Lower lobe of right lung (tissue), 2 donors: ENCODE results near the gene RTN4R. TPM values are rescaled to one million over a fixed set of nuclear protein-coding genes. Genes with fewer than 3 reads are reported as not detected.

ENCODE experiments used
- ATAC-seq, 2 donors: fragments of 200-7000 bp; cut with Tn5 transposase; one replicate each; pipeline ENCODE4 v1.9.1; 2020 to 2022; ENCODE audit warnings: mild to moderate bottlenecking in 2 of 2, moderate library complexity in 2 of 2
- DNase-seq: peaks from one replicate; pipeline ENCODE4 v3.0.0-alpha.2; 2020
- H3K27ac ChIP-seq: fragments of 200-600 bp; one replicate; pipeline ENCODE4 v1.8.0; 2022
- H3K27me3 ChIP-seq: fragments of 200-600 bp; one replicate; pipeline ENCODE4 v1.8.0; 2022; ENCODE audit warnings: low read depth
- H3K36me3 ChIP-seq: fragments of 200-600 bp; one replicate; pipeline ENCODE4 v1.8.0; 2022; ENCODE audit warnings: mild to moderate bottlenecking
- H3K4me1 ChIP-seq: fragments of 200-600 bp; one replicate; pipeline ENCODE4 v1.8.0; 2022
- H3K4me3 ChIP-seq: fragments of 200-600 bp; one replicate; pipeline ENCODE4 v1.8.0; 2022; ENCODE audit warnings: mild to moderate bottlenecking
- H3K9me3 ChIP-seq: fragments of 200-600 bp; one replicate; pipeline ENCODE4 v1.8.0; 2022
- intact Hi-C: fragments of 100-400 bp; cut with DNase I; formaldehyde crosslinking; loops from one replicate; pipeline ENCODE4 v1.11.0; 2022
- total RNA-seq: library from RNA; stranded (reverse); fragmentation: NEBNext Ultra II Directional; extraction: Animal tissue kit (Norgen Biotek cat#: 25700); gene quantifications from one replicate; pipeline ENCODE4 v1.2.1, GENCODE V29; 2021
- TF ChIP-seq, protein P1 (sequence below): fragments of 200-600 bp; IDR thresholded peaks from one replicate; pipeline ENCODE4 v1.8.0; 2022; ENCODE audit warnings: antibody characterized with exemption, mild to moderate bottlenecking
- donor health status: DM: no; HTN: yes; CAD: no; lungs with severe emphysema.

Gene RTN4R
- total RNA-seq, 1 donor from 2014 or later = 9.6 TPM

DNA sequence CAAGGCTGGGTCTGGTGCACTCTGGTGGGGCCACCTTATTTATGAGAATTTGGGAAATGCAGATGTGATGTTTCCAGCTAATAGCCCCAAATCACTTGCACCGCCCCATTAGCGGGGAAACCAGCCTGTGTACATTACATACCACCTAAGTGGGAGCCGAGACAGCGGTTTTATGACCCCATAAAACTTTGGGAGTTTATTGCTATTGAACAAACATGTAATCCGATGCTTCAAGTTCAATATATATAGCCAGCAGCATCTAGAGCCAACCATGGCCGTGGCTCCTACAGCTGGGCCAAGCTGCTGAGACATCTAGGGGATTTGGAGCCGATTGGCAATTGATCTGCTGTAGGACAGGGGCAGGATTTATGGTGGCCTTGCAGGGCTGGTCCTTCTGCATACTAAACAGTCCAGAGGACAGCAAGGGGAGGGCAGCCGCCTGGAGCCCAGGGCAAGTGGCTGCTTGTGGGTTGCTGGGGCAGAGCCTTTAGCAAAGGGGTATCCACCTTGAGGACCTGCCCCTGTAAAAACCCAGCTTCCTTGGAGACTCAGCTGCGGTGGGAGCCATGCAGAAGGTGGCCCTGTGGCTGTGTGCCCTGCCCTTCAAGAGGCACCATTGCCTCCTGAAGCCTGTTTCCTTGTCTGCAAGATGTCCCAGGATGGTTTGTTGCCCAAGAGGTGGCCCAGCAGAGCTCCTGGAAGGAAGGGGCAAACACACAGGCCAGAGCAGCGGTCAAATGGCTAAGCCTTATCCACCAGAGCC, 69.4 kb downstream of the RTN4R start:
- intact Hi-C loops = no loop called here
- no peak for DNase-seq
- no peak overlapping the region for H3K27ac ChIP-seq
- no peak for ATAC-seq
- H3K4me1 ChIP-seq = peaks cover 12% of the 10 kb centered on the region
- TF ChIP-seq, protein P1, sequence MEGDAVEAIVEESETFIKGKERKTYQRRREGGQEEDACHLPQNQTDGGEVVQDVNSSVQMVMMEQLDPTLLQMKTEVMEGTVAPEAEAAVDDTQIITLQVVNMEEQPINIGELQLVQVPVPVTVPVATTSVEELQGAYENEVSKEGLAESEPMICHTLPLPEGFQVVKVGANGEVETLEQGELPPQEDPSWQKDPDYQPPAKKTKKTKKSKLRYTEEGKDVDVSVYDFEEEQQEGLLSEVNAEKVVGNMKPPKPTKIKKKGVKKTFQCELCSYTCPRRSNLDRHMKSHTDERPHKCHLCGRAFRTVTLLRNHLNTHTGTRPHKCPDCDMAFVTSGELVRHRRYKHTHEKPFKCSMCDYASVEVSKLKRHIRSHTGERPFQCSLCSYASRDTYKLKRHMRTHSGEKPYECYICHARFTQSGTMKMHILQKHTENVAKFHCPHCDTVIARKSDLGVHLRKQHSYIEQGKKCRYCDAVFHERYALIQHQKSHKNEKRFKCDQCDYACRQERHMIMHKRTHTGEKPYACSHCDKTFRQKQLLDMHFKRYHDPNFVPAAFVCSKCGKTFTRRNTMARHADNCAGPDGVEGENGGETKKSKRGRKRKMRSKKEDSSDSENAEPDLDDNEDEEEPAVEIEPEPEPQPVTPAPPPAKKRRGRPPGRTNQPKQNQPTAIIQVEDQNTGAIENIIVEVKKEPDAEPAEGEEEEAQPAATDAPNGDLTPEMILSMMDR = no peak
- H3K27me3 ChIP-seq = no peaks in the 10 kb centered on the region
- no peaks in the 10 kb centered on the region for H3K36me3 ChIP-seq
- no peaks in the 10 kb centered on the region for H3K9me3 ChIP-seq
- no peak overlapping the region for H3K4me3 ChIP-seq

DNA sequence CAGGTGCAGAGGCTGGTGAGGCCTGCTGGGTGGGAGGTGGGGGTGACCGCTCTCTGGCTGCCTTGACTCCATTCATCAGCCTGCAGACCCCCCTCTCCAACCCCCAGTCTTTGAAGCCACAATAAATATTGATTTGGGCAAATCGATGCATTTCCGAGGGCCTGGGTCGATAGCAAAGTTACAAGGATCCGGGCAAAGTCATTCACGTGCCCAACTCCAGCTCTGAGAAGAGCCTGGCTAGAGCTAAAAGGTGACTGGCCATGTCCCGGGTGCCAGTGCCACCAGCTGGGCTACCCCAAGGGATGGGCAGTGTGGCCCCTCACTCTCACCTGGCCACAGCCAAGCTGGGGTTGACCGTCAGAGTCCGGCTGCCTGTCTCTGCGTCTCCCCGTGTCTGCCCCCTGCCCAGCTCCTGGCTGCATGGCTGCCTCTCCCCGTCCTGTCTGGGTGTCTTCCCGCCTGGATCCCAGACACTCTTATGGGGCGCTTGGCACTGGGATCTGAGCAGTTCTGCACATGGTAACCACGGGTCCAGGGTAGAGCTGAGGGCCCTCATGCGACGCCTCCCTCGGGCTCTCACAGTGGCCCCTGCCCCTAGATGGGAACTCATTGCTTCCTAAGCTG, 70.6 kb downstream of the RTN4R start:
- Histone ChIP-seq H3K36me3 (no peaks in the 10 kb centered on the region), H3K4me3 (no peak overlapping the region), H3K27me3 (no peaks in the 10 kb centered on the region), H3K27ac (no peak overlapping the region), H3K9me3 (no peaks in the 10 kb centered on the region), H3K4me1 (peaks cover under 1% of the 10 kb centered on the region)
- intact Hi-C loops = no loop called here
- no peak for DNase-seq
- no peak for ATAC-seq
- TF ChIP-seq, protein P1 = no peak

DNA sequence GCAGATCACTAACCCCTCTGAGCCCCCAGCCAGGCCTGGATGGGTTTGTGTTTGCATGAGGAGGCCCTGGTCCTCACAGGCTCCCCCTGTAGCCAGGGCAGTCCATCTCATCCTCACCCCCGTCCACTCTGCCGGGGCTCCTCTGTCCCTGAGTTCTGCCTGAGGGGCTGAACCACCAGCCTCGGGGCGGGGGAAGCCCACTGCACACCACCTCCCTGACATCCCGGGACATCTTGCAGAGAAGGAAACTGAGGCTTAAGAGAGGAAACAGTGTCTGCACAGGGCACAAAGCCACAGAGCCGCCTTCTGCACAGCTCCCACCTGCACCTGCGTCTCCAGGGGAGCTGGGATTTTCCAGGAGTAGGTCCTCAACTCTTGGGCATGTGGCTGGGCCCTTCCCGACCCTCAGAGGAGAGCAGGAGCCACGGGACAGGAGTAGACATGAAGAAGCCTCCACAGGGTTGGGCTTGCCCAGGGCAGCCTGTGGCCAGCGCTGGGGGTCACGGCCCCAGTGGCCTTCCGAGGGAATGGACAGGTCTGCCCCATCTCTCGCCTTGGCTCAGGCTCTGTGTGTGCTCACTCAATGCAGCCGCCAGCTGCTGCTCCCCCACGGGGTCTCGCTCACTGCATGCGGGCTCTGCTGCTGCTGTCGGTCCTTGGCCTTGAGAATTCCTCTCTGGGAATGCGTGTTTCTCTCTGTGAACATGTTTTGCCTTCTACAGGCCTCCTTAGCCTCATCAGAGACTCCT, 71.8 kb downstream of the RTN4R start:
- TF ChIP-seq, protein P1 = no peak
- intact Hi-C loops = no loop called here
- no peaks in the 10 kb centered on the region for H3K4me1 ChIP-seq
- no peaks in the 10 kb centered on the region for H3K27me3 ChIP-seq
- ATAC-seq (no peak), DNase-seq (no peak)
- no peak overlapping the region for H3K27ac ChIP-seq
- no peak overlapping the region for H3K4me3 ChIP-seq
- H3K9me3 ChIP-seq = no peaks in the 10 kb centered on the region
- no peaks in the 10 kb centered on the region for H3K36me3 ChIP-seq

GRCh38 chr22:20194681-20195593, 73.2 kb downstream of the RTN4R start:
- TF ChIP-seq, protein P1 = no peak
- H3K4me3 ChIP-seq = no peak overlapping the region
- H3K9me3 ChIP-seq = no peaks in the 10 kb centered on the region
- no peaks in the 10 kb centered on the region for H3K36me3 ChIP-seq
- ATAC-seq (no peak), DNase-seq (no peak)
- no peak overlapping the region for H3K27ac ChIP-seq
- no peaks in the 10 kb centered on the region for H3K4me1 ChIP-seq
- intact Hi-C loops = no loop called here
- no peaks in the 10 kb centered on the region for H3K27me3 ChIP-seq
